EH (cell line): ENCODE results near the gene ZNF592.

Source experiments
- DNase-seq: peaks from one replicate; pipeline ENCODE4 v3.0.0-alpha.2; 2015; ENCODE audit warnings: low read depth

Gene ZNF592

DNA sequence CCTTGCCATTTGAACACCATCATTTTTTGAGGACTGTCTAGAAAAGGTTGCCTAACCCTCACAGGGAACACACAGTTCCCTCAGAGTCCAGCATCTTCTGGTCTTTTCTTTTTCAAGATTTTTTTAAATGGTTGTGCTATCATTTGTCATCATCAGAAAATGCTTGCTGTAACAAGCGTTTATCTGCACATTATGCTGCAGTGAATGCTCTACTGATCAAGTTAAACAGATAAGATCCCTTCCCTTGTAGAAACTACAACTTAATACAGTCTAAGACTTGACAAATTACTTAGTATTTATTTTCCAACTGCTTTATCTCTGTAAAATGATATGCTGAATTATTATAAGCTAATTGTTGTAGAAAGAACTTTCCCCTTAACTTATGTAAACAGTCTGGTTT, 56.8 kb downstream of the ZNF592 start:
- DNase-seq, result no peak

- DNase-seq, result no peak
Measured at GRCh38 chr15:84807228-84807627, 58.8 kb downstream of the ZNF592 start.

- peak; percentile 62 for DNase-seq
Measured at GRCh38 chr15:84810073-84810840, 61.9 kb downstream of the ZNF592 start.

DNA sequence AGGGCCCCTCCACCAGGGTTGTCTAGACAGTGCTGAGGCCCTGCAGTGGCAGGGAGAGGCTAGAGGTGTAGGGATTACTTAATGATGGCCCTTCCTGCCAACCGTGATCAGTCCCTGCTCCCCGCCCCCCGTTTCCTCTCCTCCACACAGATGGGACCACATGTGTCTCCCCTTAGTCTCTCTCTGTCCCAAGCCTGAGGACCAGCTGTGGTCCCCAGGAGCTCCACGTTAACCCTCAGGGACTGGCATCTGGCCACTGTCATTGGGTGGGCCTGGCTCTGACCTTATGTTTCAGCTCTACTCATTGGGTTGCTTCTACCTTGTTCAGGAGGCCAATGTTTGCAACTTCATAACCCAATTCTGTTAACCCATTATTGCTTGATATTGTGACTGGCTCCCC, 62.8 kb downstream of the ZNF592 start:
- no peak for DNase-seq

DNA sequence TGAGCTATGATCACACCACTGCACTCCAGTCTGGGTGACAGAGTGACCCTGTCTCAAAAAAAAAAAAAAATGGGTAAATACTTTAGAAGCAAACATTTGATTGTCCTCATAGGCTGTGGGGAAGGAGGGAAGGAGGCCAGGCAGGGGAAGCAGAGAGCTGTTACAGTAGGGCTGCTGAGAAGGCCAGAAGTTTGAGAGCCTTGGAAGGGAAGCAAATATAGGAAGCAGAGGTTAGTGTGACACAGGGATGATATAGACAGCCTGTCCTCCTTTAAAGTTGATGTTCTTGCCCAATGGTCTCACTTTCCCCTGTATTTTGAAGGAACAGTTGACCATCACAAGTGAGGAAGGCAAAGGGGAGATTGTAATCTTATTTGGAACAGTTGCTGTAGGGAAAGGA, 63.4 kb downstream of the ZNF592 start:
- no peak for DNase-seq

- DNase-seq, result no peak
Measured at GRCh38 chr15:84812842-84813241, 64.5 kb downstream of the ZNF592 start.

DNA sequence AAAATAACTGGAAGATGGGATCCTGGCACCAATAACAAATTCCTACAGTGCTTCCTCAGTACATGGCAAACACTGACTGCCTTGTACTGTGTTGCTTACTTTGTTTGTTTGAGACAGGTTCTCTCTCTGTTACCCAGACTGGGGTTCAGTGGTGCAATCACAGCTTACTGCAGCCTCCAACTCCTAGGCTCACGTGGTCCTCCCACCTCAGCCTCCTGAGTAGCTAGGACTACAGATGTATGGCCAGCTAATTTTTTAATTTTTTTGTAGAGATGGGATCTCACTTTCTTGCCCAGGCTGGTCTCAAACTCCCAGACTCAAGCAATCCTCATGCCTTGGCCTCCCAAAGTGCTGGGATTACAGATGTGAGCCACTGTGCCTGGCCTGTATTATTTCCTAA, 65.0 kb downstream of the ZNF592 start:
- no peak for DNase-seq

DNA sequence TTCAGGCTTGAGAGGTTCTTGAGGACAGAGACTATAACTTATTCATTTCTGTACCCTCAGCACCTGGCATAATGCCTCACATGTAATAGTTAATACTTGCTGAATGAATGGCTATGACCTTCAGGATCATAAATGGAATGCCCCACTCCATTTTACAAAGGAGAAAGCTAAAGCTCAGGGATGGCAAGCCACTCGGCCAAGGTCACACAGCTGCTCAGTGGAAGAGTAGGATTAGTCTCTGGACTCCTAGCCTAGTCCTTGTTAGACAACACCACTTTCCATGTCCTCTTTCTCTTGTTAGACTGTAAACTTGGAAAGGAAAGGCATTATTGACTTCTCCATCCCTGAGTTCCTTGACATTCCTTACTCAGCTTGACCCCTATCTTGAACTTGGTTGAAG, 65.5 kb downstream of the ZNF592 start:
- no peak for DNase-seq

DNA sequence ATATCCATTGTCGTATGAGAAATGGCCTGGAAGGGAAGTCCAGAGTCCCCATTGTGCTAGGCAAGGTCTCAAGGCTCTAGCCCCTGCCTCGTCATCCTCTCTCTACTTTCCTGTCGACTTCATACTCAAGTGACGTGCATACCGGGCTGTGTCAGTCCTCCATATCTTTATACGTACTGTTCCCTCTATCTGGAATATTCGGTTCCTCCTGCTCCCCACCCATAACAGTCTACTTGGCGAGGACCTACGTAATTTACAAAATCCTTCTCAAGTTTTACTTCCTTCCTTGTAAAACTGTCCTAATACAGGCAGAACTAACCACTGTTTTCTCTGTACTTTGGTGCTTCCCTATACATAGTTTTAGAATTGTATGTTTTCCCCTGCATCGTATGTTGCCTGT, 66.5 kb downstream of the ZNF592 start:
- DNase-seq, result no peak

- no peak for DNase-seq
Measured at GRCh38 chr15:84816694-84817465, 68.5 kb downstream of the ZNF592 start, which contains the start of gene ALPK3. ALPK3 (plus strand) TSS chr15:84817356; CDS start chr15:84817453, 97 bp downstream.

DNA sequence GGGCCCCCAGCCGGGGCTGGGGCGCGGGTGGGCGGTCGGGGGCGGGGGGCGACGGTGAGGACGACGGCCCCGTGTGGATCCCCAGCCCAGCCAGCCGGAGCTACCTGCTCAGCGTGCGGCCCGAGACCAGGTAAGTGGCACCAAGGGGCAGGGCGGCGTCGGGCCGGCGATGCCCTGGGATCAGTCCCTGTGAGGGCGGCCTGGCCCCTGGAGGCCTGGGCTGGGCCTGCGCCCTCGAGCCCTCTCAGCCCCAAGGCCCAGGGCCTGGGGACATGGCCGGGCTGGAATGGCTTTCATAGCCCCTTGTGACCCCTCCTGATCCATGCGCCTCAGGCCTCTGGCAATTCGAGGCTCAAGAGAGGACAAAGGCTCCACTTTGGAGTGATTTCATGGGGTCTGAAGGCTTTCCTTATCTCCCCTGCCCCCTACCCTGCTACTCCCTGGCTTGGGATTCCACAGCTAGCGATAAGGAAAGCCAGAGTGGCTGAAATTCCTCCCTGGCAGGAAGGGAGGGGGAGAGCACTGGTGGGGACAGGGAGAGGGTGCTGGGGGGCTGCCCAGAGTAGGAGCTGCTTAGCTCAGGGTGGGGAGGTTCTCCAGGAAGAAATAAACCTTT, 69.2 kb downstream of the ZNF592 start:
- DNase-seq, result no peak

DNA sequence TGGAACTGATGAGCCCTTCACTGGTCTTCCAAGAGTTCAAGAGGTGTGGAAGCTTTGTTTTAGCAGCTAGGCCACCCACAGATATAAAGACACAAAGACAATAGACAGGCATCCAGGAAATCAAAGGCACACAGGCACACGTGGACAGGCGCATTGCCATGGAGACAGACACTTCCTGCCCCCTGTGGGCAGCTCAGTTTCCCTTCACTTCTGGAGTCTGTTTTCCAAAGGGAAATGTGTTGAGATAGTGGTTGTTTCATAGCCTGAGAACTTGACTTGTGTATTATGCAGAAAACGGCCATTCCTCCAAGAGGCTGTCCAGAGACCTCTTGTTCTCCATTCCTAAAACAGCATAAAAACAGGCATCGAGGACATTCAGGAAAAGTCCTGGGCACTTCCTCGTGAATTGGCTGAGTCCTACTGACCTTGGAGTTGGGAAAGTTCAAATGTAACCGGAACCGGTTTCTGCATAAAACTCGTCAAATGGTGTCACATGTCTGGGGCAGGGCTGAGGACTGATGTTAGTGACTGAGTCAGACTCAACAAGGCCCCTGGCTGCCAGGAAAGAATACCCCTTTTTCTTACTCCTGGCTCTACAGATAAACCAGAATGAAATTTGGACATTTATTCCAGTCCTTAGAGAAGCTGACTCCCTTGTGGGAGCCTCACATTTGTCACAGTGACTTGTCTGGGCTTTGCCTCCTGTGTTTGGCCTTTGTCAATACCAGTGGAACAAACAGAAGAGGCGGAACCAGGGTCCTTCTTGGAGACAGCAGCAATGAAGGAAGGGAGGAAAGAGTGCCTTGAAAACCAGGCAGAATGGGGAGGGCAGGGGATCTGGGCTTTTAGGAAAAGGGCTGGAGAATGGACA, 70.1 kb downstream of the ZNF592 start:
- peak; percentile 44 for DNase-seq

- DNase-seq, result no peak
Measured at GRCh38 chr15:84819291-84819768, 70.9 kb downstream of the ZNF592 start.

- DNase-seq, result no peak
Measured at GRCh38 chr15:84819791-84820190, 71.4 kb downstream of the ZNF592 start.

- DNase-seq, result no peak
Measured at GRCh38 chr15:84821501-84822021, 73.2 kb downstream of the ZNF592 start.

DNA sequence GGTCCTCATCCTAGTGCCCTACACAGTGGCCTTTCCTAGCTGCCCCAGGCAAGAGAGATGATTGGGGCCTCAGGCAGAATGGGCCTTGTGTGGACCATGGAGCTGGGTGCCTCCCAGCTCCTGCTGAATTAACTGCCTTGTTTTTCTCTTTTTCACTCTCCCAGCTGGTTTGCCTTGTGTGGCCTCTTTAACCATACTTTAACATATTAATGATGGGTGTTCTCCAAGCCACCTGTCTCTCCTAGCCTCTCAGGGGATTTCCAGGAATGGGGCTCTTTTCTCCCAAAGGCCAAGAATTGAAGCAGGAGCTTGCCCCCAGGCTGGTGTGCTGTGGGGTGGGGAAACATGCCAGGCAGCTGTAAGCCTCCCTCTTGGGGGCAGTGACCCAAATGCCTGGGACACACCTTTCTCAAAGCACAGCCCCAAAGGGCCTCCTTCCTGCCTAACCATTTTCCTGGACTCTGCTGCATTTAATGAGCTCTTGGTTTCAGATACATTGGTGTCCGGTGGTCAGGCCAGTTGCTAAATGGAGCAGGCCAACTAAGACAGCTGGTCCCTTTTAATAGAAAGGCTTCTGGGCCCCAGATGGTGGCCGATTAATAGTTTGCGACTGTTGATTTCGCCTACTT, 74.4 kb downstream of the ZNF592 start:
- no peak for DNase-seq

GRCh38 chr15:84823282-84823878, 75.0 kb downstream of the ZNF592 start:
- no peak for DNase-seq

DNA sequence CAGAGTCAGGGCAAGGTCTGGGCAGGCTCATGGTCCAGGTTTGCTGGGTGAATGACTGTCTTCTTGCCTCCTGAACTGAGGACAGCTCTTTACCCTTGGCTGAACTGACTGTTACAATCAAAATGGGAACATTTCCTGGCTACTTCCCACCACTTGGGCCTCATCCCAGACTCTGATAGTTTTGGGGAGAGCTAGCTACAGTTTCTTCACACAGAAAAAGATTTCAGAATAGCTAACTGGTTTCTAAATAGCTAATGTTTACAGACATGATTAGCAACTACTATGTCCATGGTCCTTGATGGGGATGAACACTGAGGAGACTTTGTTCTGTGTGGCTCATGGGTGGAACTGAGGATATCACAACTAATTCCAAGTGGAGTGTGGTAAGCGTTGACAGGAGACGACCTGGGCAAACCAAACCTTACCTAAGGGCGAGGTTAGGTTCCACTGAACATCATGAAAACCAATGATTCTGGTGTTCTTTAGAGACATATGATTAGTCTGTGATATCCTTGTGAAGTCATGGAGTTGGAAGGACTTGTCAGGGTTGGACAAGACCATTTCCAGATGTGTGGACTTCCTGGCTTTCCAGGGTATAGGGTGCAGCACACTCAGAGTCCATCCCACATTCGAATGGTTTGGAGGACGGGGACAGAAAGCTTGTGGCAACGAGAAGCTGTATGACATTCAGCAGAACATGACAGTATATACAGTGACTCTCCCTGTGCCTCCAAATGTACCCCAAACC, 76.0 kb downstream of the ZNF592 start:
- no peak for DNase-seq

- DNase-seq, result peak; percentile 27
Measured at GRCh38 chr15:84826369-84826823, 78.0 kb downstream of the ZNF592 start.

GRCh38 chr15:84827246-84827645, 78.9 kb downstream of the ZNF592 start:
- DNase-seq, result no peak
